Colonic mucosa (tissue), 4 donors: ENCODE results near the gene STIM1. TPM values are rescaled to one million over a fixed set of nuclear protein-coding genes. Genes with fewer than 3 reads are reported as not detected.
A peak's percentile ranks its signal among the peaks of the same experiment; 100 is the strongest.

ENCODE experiments used
- DNase-seq: peaks from one replicate; pipeline ENCODE4 v3.0.0-alpha.2; 2020
- H3K27ac ChIP-seq: fragments of 200-600 bp; one replicate; pipeline ENCODE4 v1.8.0; 2021
- H3K27me3 ChIP-seq: fragments of 200-600 bp; one replicate; pipeline ENCODE4 v1.8.0; 2021
- H3K36me3 ChIP-seq: fragments of 200-600 bp; one replicate; pipeline ENCODE4 v1.8.0; 2021
- H3K4me1 ChIP-seq: fragments of 200-600 bp; one replicate; pipeline ENCODE4 v1.8.0; 2021; ENCODE audit warnings: mild to moderate bottlenecking
- H3K4me3 ChIP-seq: fragments of 200-600 bp; one replicate; pipeline ENCODE4 v1.8.0; 2021
- H3K9ac ChIP-seq, 2 donors: one replicate each; pipeline ENCODE4 v1.7.0; 2013; ENCODE audit warnings: control low read depth in 2 of 2, low read depth in 2 of 2, low read length in 2 of 2
- H3K9me3 ChIP-seq: fragments of 200-600 bp; one replicate; pipeline ENCODE4 v1.8.0; 2021
- CTCF ChIP-seq: fragments of 200-600 bp; IDR thresholded peaks from one replicate; pipeline ENCODE4 v1.8.0; 2022; ENCODE audit warnings: antibody characterized with exemption, mild to moderate bottlenecking
- intact Hi-C: fragments of 100-400 bp; cut with DNase I; formaldehyde crosslinking; loops from one replicate; pipeline ENCODE4 v1.14.1; 2022
- total RNA-seq, 2 donors: library from RNA; stranded (reverse); fragmentation: NEBNext Ultra II Directional in 1 of 2; extraction: Animal tissue kit (Norgen Biotek cat#: 25700) in 1 of 2; gene quantifications; one replicate each; pipeline ENCODE4 v1.2.1, GENCODE V29; 2021
- donor health status: healthy.
- donor health status: DM: no; HTN: no; CAD: no.
- donor health status: DM: no; HTN: no; CAD: no.

The STIM1 gene
- total RNA-seq, 2 donors from 2014 or later: 39.1 to 56.8 TPM

DNA sequence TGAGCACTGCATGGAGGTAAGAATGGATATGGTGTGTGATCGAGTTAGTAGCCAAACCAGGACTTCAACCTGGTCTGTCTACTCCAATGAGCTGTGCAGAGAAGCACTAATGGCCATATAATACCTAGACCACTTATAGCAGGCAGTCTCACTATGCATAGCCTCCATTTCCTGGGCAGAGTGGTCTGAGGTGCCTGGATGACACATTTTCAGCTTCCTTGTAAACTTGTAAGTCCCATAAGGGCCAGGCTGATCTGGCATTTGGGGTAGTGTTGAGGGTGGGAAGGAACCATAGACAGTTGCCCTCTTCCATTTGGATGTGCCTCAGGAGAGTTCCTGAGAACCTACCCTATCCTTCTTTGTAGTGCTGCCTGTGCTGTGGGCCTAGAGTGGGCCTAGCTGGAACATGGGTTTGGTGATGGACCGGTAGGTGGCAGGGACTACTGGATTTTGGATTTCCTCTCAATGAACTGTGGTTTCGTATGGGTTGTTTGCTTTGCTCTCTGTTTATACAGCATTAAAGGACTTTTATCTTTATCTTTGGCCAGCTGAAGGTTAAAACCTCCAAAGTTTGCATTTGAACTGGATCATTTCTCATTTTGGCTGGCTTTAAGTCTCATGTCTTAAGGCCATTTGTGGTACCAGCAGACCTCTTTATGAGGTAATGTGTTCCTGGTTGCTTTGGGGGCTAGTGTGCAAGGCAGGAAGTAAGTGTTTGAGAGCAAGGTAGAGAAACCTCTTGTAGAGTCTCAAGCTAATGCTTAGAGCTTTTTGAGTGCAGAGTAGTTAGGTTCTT, 86.9 kb downstream of the STIM1 start:
- no peaks in the 10 kb centered on the region for H3K9me3 ChIP-seq
- H3K4me1 ChIP-seq: peaks cover 7% of the 10 kb centered on the region
- TF ChIP-seq CTCF: no peak
- peak overlapping the region; percentile 12 for H3K27ac ChIP-seq
- H3K4me3 ChIP-seq: no peak overlapping the region
- H3K9ac ChIP-seq: no peak overlapping the region
- intact Hi-C loops: no loop called here
- H3K27me3 ChIP-seq: no peaks in the 10 kb centered on the region
- DNase-seq: no peak
- H3K36me3 ChIP-seq: no peaks in the 10 kb centered on the region

- DNase-seq: no peak
- Histone ChIP-seq H3K27ac (peak overlapping the region; percentile 12), H3K4me1 (peaks cover 9% of the 10 kb centered on the region)
Measured at GRCh38 chr11:3942956-3943497, 87.6 kb downstream of the STIM1 start.

DNA sequence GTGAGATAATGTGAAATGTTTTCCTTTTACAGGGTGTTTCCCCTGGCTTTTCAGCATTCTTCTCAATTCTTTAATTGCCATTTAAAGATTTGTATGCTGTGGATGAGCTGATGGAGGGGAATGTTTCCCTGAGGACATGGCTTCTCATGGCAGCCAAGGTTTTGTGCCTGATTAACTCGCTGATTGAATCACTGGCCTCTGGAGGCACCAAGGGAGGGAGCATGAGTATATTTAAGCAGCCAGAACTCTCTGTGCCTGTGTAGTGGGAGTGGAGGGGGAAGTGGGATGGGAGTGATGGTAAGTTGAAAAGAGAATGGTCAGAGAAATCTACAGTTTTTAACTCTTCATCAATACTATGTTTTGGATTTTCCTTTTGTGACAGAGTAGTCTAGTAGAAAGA, 88.7 kb downstream of the STIM1 start:
- no peak overlapping the region for H3K9ac ChIP-seq
- DNase-seq: no peak
- no peaks in the 10 kb centered on the region for H3K9me3 ChIP-seq
- H3K36me3 ChIP-seq: no peaks in the 10 kb centered on the region
- no peaks in the 10 kb centered on the region for H3K27me3 ChIP-seq
- H3K4me1 ChIP-seq: peaks cover 9% of the 10 kb centered on the region
- H3K4me3 ChIP-seq: no peak overlapping the region
- intact Hi-C loops: no loop called here
- no peak overlapping the region for H3K27ac ChIP-seq
- TF ChIP-seq CTCF: no peak

More at GRCh38 chr11:3942956-3943497, 87.6 kb downstream of the STIM1 start:
- intact Hi-C loops: no loop called here
- Histone ChIP-seq H3K4me3 (no peak overlapping the region), H3K36me3 (no peaks in the 10 kb centered on the region), H3K9me3 (no peaks in the 10 kb centered on the region), H3K27me3 (no peaks in the 10 kb centered on the region), H3K9ac (no peak overlapping the region)
- TF ChIP-seq CTCF: no peak

DNA sequence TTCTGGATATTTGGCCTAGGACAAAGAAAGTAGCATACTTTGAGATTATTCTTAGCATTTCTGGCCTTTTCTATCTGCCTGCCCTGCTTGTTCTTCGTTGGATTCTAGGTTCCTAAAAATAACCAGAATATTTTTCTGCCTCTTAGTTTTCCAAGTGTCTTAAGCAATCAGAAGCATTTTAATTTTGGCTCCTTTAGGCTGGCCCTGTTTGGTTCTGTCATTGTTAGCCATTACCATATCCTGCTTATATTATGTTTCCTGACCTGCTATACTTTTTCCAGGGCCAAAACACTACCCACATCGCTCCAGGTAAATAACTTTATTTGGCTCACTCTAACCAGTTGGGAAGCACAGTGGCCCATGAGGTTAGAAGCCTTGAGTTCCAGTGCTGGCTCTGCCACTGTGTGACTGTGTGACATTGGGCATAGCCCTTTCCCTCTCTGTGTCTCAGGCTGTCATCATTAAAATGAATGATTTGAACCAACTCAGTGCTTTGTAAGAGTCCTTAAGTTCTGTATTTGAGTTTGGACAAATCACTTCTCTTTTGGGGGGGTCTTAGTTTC, 91.1 kb downstream of the STIM1 start:
- H3K9me3 ChIP-seq: no peaks in the 10 kb centered on the region
- no peaks in the 10 kb centered on the region for H3K27me3 ChIP-seq
- H3K4me3 ChIP-seq: no peak overlapping the region
- no peak for DNase-seq
- H3K36me3 ChIP-seq: no peaks in the 10 kb centered on the region
- peaks cover 9% of the 10 kb centered on the region for H3K4me1 ChIP-seq
- peak overlapping the region; percentile 52 for H3K27ac ChIP-seq
- no peak for TF ChIP-seq CTCF
- intact Hi-C loops: no loop called here
- no peak overlapping the region for H3K9ac ChIP-seq

- H3K27ac ChIP-seq: peak overlapping the region; percentile 52
- no peaks in the 10 kb centered on the region for H3K27me3 ChIP-seq
- no peak overlapping the region for H3K4me3 ChIP-seq
- peaks cover 9% of the 10 kb centered on the region for H3K4me1 ChIP-seq
- no peaks in the 10 kb centered on the region for H3K36me3 ChIP-seq
- DNase-seq: peak; percentile 41
- TF ChIP-seq CTCF: no peak
- no peak overlapping the region for H3K9ac ChIP-seq
- intact Hi-C loops: no loop called here
- H3K9me3 ChIP-seq: no peaks in the 10 kb centered on the region
Measured at GRCh38 chr11:3947061-3947460, 91.6 kb downstream of the STIM1 start.
